Neural crest cell (in vitro differentiated cells): ENCODE results near the gene GLB1L. TPM values are rescaled to one million over a fixed set of nuclear protein-coding genes. Genes with fewer than 3 reads are reported as not detected.

Experiments
- DNase-seq: peaks from one replicate; pipeline ENCODE4 v3.0.0; 2021; ENCODE audit warnings: low read depth, mixed read lengths, low spot score
- H3K27ac Mint-ChIP-seq: one replicate; pipeline ENCODE4 v1.8.0; 2021; ENCODE audit warnings: mild to moderate bottlenecking, mixed read lengths; ENCODE audit not compliant: unreplicated experiment
- H3K27me3 Mint-ChIP-seq: 2 replicates; pipeline ENCODE4 v1.8.0; 2021; ENCODE audit warnings: low read depth, mild to moderate bottlenecking, mixed read lengths
- H3K36me3 Mint-ChIP-seq: 2 replicates; pipeline ENCODE4 v1.8.0; 2021; ENCODE audit warnings: low read depth, mild to moderate bottlenecking, mixed read lengths
- H3K4me1 Mint-ChIP-seq: 2 replicates; pipeline ENCODE4 v1.8.0; 2021; ENCODE audit warnings: mixed read lengths
- H3K4me3 Mint-ChIP-seq: one replicate; pipeline ENCODE4 v1.8.0; 2021; ENCODE audit warnings: mild to moderate bottlenecking, mixed read lengths
- H3K9me3 Mint-ChIP-seq: 2 replicates; pipeline ENCODE4 v1.8.0; 2021; ENCODE audit warnings: mixed read lengths
- CTCF ChIP-seq: fragments of 200-600 bp; sonication (generic); conservative IDR thresholded peaks from 2 replicates; pipeline ENCODE4 v1.5.0; 2021; ENCODE audit warnings: antibody characterized with exemption, mild to moderate bottlenecking
- total RNA-seq: library from RNA; stranded (reverse); gene quantifications from 2 replicates; pipeline ENCODE4 v1.2.1, GENCODE V29; 2021

The GLB1L gene
- total RNA-seq, 1 donor from 2014 or later, result 11.2 TPM

- Mint-ChIP-seq H3K4me3 (peak within 1 kb of the TSS; percentile 35), H3K9me3 (no peaks in the 10 kb centered on the region), H3K27me3 (peaks cover 93% of the 10 kb centered on the region), H3K36me3 (no peaks in the 10 kb centered on the region), H3K27ac (no peak within 1 kb of the TSS), H3K4me1 (no peaks in the 10 kb centered on the region)
- no peak for TF ChIP-seq CTCF
- DNase-seq, result no peak
Measured at GRCh38 chr2:219253753-219254589, 8.7 kb upstream of the GLB1L start, which contains the start of gene TUBA4A. Gene TUBA4A, minus strand, starts transcription at chr2:219253918. Its CDS starts 60 bp downstream, at chr2:219253858.

DNA sequence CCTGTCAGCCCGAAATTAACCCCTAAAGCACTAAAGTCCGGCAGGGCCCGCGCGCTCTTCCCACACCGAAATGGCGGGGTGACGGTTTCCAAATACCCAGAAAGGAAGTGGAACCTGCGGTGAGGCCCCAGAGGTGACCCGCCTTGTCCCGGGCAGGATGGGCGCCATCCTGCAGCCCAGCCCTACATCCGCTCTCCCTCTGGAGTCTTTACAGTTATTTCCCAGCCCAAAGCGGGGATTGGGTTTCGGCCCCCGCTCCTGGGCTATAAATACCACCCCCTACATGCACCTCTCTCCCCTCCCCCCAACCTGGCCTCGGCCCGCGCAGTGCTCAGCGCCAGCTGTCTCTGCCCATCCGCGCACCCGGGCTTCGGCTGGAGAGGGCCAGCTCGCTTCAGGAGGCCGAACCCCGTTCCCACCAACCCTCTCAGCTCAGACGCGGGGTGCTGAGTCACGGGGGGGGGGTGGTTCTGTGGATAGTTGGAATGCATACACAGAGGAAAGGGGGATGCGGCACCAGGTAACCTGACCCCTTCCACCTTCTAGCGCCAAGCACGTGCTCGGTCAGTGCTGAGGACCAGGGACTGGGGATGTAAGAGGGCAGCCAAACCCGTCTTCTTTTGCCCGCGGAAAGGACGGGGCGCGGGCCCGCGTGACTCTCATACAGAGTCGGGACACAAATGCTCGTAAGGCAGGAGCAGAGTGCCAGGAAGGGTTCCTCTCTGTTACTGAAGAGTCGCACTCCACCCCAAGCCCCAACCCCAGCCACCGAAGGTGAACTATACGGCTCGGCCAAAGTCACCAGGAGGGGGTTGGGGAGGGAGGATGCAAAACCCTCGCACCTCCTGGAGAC, 7.9 kb upstream of the GLB1L start, which contains the start of gene TUBA4B:
TUBA4B (plus strand) TSS at position 344 of the 853 bp plus-strand sequence; CDS start at position 509, 165 bp downstream.
- Mint-ChIP-seq H3K9me3 (no peaks in the 10 kb centered on the region), H3K27me3 (peaks cover 85% of the 10 kb centered on the region), H3K4me1 (no peaks in the 10 kb centered on the region), H3K36me3 (no peaks in the 10 kb centered on the region), H3K27ac (no peak within 1 kb of the TSS), H3K4me3 (peak within 1 kb of the TSS; percentile 59)
- DNase-seq, result no peak
- TF ChIP-seq CTCF, result no peak

DNA sequence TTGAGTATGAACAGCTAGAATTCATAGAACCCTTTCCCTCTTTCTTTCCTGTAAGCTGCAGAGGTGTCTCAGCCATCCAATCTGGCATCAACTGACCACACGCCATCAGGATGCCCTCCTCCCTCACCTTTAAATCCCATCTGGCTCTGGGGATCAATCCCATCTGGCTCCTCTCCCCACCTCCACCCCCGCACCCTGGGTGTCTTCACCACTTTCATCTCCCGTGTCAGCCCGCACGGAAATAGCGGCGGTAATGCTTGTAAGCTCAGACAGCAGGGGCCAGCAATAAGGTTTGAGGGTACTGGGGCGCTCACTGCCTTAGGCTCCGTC, 7.3 kb upstream of the GLB1L start:
- TF ChIP-seq CTCF, result no peak
- Mint-ChIP-seq H3K4me3 (peak overlapping the region; percentile 4), H3K4me1 (no peaks in the 10 kb centered on the region), H3K27me3 (peaks cover 79% of the 10 kb centered on the region), H3K9me3 (no peaks in the 10 kb centered on the region), H3K36me3 (no peaks in the 10 kb centered on the region), H3K27ac (no peak overlapping the region)
- no peak for DNase-seq

DNA sequence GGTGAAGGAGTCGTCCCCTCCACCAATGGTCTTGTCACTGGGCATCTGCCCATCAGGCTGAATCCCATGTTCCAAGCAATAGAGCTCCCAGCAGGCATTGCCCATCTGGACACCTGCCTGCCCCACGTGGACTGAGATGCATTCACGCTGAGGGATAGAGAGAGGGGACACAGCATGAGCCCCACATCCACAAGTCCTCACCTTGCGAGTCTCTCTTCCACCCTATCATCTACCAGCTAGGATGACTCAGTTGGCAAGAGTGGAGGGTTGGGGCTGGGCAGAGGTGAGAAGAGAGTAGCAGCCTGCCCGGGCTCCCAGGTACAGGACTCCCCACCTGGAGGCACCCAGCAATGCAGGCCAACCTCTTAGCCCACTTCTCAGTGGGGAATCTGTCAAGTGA, 6.8 kb upstream of the GLB1L start:
- no peak for TF ChIP-seq CTCF
- peaks cover 76% of the 10 kb centered on the region for H3K27me3 Mint-ChIP-seq

GRCh38 chr2:219251656-219252055, 6.4 kb upstream of the GLB1L start:
- no peak for TF ChIP-seq CTCF
- Mint-ChIP-seq H3K27ac (no peak overlapping the region), H3K9me3 (no peaks in the 10 kb centered on the region), H3K36me3 (no peaks in the 10 kb centered on the region), H3K4me3 (peak overlapping the region; percentile 59), H3K4me1 (no peaks in the 10 kb centered on the region), H3K27me3 (peaks cover 73% of the 10 kb centered on the region)
- DNase-seq, result no peak

More for the DNA sequence above, 6.8 kb upstream of the GLB1L start:
- H3K36me3 Mint-ChIP-seq, result no peaks in the 10 kb centered on the region
- H3K4me3 Mint-ChIP-seq, result peak overlapping the region; percentile 59
- no peaks in the 10 kb centered on the region for H3K9me3 Mint-ChIP-seq
- H3K27ac Mint-ChIP-seq, result no peak overlapping the region
- no peak for DNase-seq
- no peaks in the 10 kb centered on the region for H3K4me1 Mint-ChIP-seq
